HEK293 (cell line): ENCODE results near the gene KDM5C.
"Not testable (repeated sequence)": the region's sequence is repeated elsewhere in the genome, so short reads cannot be mapped to it uniquely, and the experiment has no call there.

Experiments used
- CTCF ChIA-PET: fragments of 350-600 bp; formaldehyde crosslinking; extraction: SDS; loops from one replicate; lab custom pipeline; 2021; ENCODE audit warnings: antibody characterized with exemption; lab: Yijun Ruan, JAX
- POLR2A ChIA-PET: fragments of 300-600 bp; formaldehyde crosslinking; extraction: SDS; loops from one replicate; lab custom pipeline; 2020; ENCODE audit warnings: antibody characterized with exemption, inconsistent platforms; lab: Yijun Ruan, JAX
- H3K27ac ChIP-seq: fragments of 200-500 bp; sonication (Bioruptor generic); 2 replicates; pipeline ENCODE4 v1.5.1; 2014; ENCODE audit warnings: low read depth, low read length, control low read depth, inconsistent platforms; ENCODE audit errors: extremely low read depth
- H3K36me3 ChIP-seq, 2 experiments: fragments of 200-500 bp in 1 of 2; sonication (Bioruptor generic) in 1 of 2; 1 replicate in 1 of 2; 2 replicates in 1 of 2; pipeline ENCODE4 v1.5.1; 2014 to 2017; ENCODE audit warnings: inconsistent platforms in 2 of 2, low read length in 2 of 2; ENCODE audit not compliant: control insufficient read depth in 2 of 2, insufficient read depth in 1 of 2
- H3K4me1 ChIP-seq: fragments of 200-500 bp; sonication (Bioruptor generic); 2 replicates; pipeline ENCODE4 v1.5.1; 2014; ENCODE audit warnings: mild to moderate bottlenecking, low read length, inconsistent platforms; ENCODE audit not compliant: control insufficient read depth, insufficient read depth
- H3K4me3 ChIP-seq: 2 replicates; pipeline ENCODE4 v1.5.1; 2011; ENCODE audit warnings: low read depth, mild to moderate bottlenecking, control low read depth, low read length, moderate library complexity
- H3K9me3 ChIP-seq: fragments of 200-500 bp; sonication (Bioruptor generic); 2 replicates; pipeline ENCODE4 v1.5.1; 2014; ENCODE audit warnings: low read depth, low read length, inconsistent platforms; ENCODE audit not compliant: control insufficient read depth, insufficient read depth
- HOXD13 ChIP-seq: sonication (generic); formaldehyde crosslinking; IDR thresholded peaks from 2 replicates; pipeline ENCODE4 v1.8.0; 2022; ENCODE audit warnings: missing genetic modification reagents, borderline replicate concordance
- KLF16 ChIP-seq: fragments of 450-650 bp; formaldehyde crosslinking; IDR thresholded peaks from 2 replicates; pipeline ENCODE4 v1.5.1; 2017; ENCODE audit warnings: missing biosample characterization, missing genetic modification characterization
- KLF9 ChIP-seq: fragments of 450-650 bp; formaldehyde crosslinking; IDR thresholded peaks from 2 replicates; pipeline ENCODE4 v1.5.1; 2016; ENCODE audit warnings: missing biosample characterization, missing genetic modification characterization, low read depth
- PRDM1 ChIP-seq: fragments of 450-650 bp; formaldehyde crosslinking; IDR thresholded peaks from 2 replicates; pipeline ENCODE4; 2016; ENCODE audit warnings: missing biosample characterization, missing genetic modification characterization
- SP7 ChIP-seq: fragments of 450-650 bp; formaldehyde crosslinking; IDR thresholded peaks from 2 replicates; pipeline ENCODE4 v1.5.1; 2016; ENCODE audit warnings: missing biosample characterization, missing genetic modification characterization
- TCF7L2 ChIP-seq: IDR thresholded peaks from 2 replicates; pipeline ENCODE4 v1.6.1; 2011; ENCODE audit warnings: low read depth, mild to moderate bottlenecking, inconsistent platforms, low read length, moderate library complexity, borderline replicate concordance
- ZBTB21 ChIP-seq: fragments of 450-650 bp; formaldehyde crosslinking; IDR thresholded peaks from 2 replicates; pipeline ENCODE4 v1.5.1; 2017; ENCODE audit warnings: missing biosample characterization, missing genetic modification characterization
- ZNF146 ChIP-seq: fragments of 450-650 bp; formaldehyde crosslinking; IDR thresholded peaks from 2 replicates; pipeline ENCODE4 v1.5.1; 2016; ENCODE audit warnings: missing biosample characterization, missing genetic modification characterization
- ZNF155 ChIP-seq: fragments of 450-650 bp; formaldehyde crosslinking; IDR thresholded peaks from 2 replicates; pipeline ENCODE4 v1.5.1; 2016; ENCODE audit warnings: missing biosample characterization, missing genetic modification characterization
- ZNF2 ChIP-seq: fragments of 450-650 bp; formaldehyde crosslinking; IDR thresholded peaks from 2 replicates; pipeline ENCODE4 v1.5.1; 2016; ENCODE audit warnings: missing biosample characterization, missing genetic modification characterization
- ZNF221 ChIP-seq: fragments of 450-650 bp; formaldehyde crosslinking; IDR thresholded peaks from 2 replicates; pipeline ENCODE4 v1.5.1; 2017; ENCODE audit warnings: missing biosample characterization, missing genetic modification characterization, borderline replicate concordance
- ZNF24 ChIP-seq: fragments of 450-650 bp; formaldehyde crosslinking; IDR thresholded peaks from 2 replicates; pipeline ENCODE4 v1.5.1; 2016; ENCODE audit warnings: missing biosample characterization, missing genetic modification characterization
- ZNF26 ChIP-seq: fragments of 450-650 bp; formaldehyde crosslinking; IDR thresholded peaks from 2 replicates; pipeline ENCODE4 v1.5.1; 2016; ENCODE audit warnings: missing biosample characterization, missing genetic modification characterization
- ZNF280C ChIP-seq: fragments of 450-650 bp; formaldehyde crosslinking; IDR thresholded peaks from 2 replicates; pipeline ENCODE4 v1.5.1; 2016; ENCODE audit warnings: missing biosample characterization, missing genetic modification characterization
- ZNF311 ChIP-seq: fragments of 450-650 bp; formaldehyde crosslinking; IDR thresholded peaks from 2 replicates; pipeline ENCODE4 v1.5.1; 2017; ENCODE audit warnings: missing biosample characterization, missing genetic modification characterization, borderline replicate concordance
- ZNF362 ChIP-seq: fragments of 450-650 bp; formaldehyde crosslinking; IDR thresholded peaks from 2 replicates; pipeline ENCODE4 v1.5.1; 2016; ENCODE audit warnings: missing biosample characterization, missing genetic modification characterization
- ZNF394 ChIP-seq: fragments of 450-650 bp; formaldehyde crosslinking; IDR thresholded peaks from 2 replicates; pipeline ENCODE4 v1.5.1; 2016; ENCODE audit warnings: missing biosample characterization, missing genetic modification characterization, mild to moderate bottlenecking, moderate library complexity, borderline replicate concordance
- ZNF501 ChIP-seq: fragments of 450-650 bp; formaldehyde crosslinking; IDR thresholded peaks from 2 replicates; pipeline ENCODE4 v1.5.1; 2016; ENCODE audit warnings: missing biosample characterization, missing genetic modification characterization
- ZNF514 ChIP-seq: fragments of 450-650 bp; formaldehyde crosslinking; IDR thresholded peaks from 2 replicates; pipeline ENCODE4 v1.5.1; 2016; ENCODE audit warnings: missing biosample characterization, missing genetic modification characterization
- ZNF747 ChIP-seq: fragments of 450-650 bp; formaldehyde crosslinking; IDR thresholded peaks from 2 replicates; pipeline ENCODE4 v1.5.1; 2016; ENCODE audit warnings: missing biosample characterization, missing genetic modification characterization
- ZNF76 ChIP-seq: fragments of 450-650 bp; formaldehyde crosslinking; IDR thresholded peaks from 2 replicates; pipeline ENCODE4; 2016; ENCODE audit warnings: low read depth, missing biosample characterization, missing genetic modification characterization, borderline replicate concordance

KDM5C gene

GRCh38 chrX:53186351-53186750 lies 38.7 kb downstream of the KDM5C start (continued):
- TF ChIP-seq HOXD13 (CRISPR knock-in tag) (no peak), ZNF24 (tag by site-specific recombination) (no peak), ZNF76 (tag by site-specific recombination) (no peak)
- TF ChIP-seq, all 188 proteins: peak for 0

- no peak overlapping the region for H3K27ac ChIP-seq
- ChIA-PET POLR2A (no interaction called here), CTCF (no interaction called here)
- H3K9me3 ChIP-seq: no peaks in the 10 kb centered on the region
- TF ChIP-seq ZNF280C (tag by site-specific recombination): no peak
- TF ChIP-seq ZNF155 (tag by site-specific recombination): no peak
- TF ChIP-seq ZNF146 (tag by site-specific recombination): no peak
- H3K36me3 ChIP-seq: peaks cover 0 to under 1% of the 10 kb centered on the region in 2 experiments; a peak in 1 of 3 replicates
- H3K4me3 ChIP-seq: no peak overlapping the region
- H3K4me1 ChIP-seq: no peaks in the 10 kb centered on the region
These were observed 40.2 kb downstream of the KDM5C start for GRCh38 chrX:53184836-53185235.

- Histone ChIP-seq H3K4me1 (no peaks in the 10 kb centered on the region), H3K27ac (no peak overlapping the region), H3K36me3 (no peaks in the 10 kb centered on the region), H3K9me3 (no peaks in the 10 kb centered on the region), H3K4me3 (no peak overlapping the region)
- CTCF ChIA-PET: interaction anchor here (0.8 to 1.5 kb wide), 3 partner anchors 20 to 99 kb away, joined by 3 to 8 read pairs (median 3); no protein-coding TSS in a partner anchor
- no peak for TF ChIP-seq ZNF221 (tag by site-specific recombination)
- TF ChIP-seq ZNF362 (tag by site-specific recombination): no peak
- no peak for TF ChIP-seq ZNF394
- TF ChIP-seq ZBTB21 (tag by site-specific recombination): no peak
- TF ChIP-seq ZNF501 (tag by site-specific recombination): no peak
- TF ChIP-seq PRDM1 (tag by site-specific recombination): no peak
- TF ChIP-seq SP7: no peak
- TF ChIP-seq KLF16 (tag by site-specific recombination): no peak
- no peak for TF ChIP-seq TCF7L2
- TF ChIP-seq ZNF311 (tag by site-specific recombination): no peak
- POLR2A ChIA-PET: no interaction called here
These were observed 53.7 kb downstream of the KDM5C start for GRCh38 chrX:53171356-53171755.

- POLR2A ChIA-PET: no interaction called here
- Histone ChIP-seq H3K4me3 (no peak overlapping the region), H3K36me3 (no peaks in the 10 kb centered on the region), H3K27ac (no peak overlapping the region), H3K4me1 (no peaks in the 10 kb centered on the region), H3K9me3 (no peaks in the 10 kb centered on the region)
- no peak for TF ChIP-seq ZNF747 (tag by site-specific recombination)
- no peak for TF ChIP-seq ZNF26 (tag by site-specific recombination)
- no peak for TF ChIP-seq KLF9 (tag by site-specific recombination)
- no peak for TF ChIP-seq ZNF514 (tag by site-specific recombination)
- TF ChIP-seq ZNF2 (tag by site-specific recombination): no peak
- CTCF ChIA-PET: no interaction called here
These were observed 58.9 kb downstream of the KDM5C start for GRCh38 chrX:53166103-53166502.

- H3K4me3 ChIP-seq, H3K27ac ChIP-seq, H3K9me3 ChIP-seq, H3K4me1 ChIP-seq, H3K36me3 ChIP-seq, POLR2A ChIA-PET: not testable (repeated sequence)
- CTCF ChIA-PET: interaction anchor here (0.9 kb wide), 1 partner anchor 74 kb away, joined by 5 read pairs; no protein-coding TSS in a partner anchor
These were observed 60.4 kb downstream of the KDM5C start for GRCh38 chrX:53164566-53164965.
